Measurements from ENCODE around the gene AKR1C2. TPM values are rescaled to one million over a fixed set of nuclear protein-coding genes. Genes with fewer than 3 reads are reported as not detected.

The AKR1C2 gene
- total and polyA plus RNA-seq, 2 donors (not counting 1 experiment from before 2014, with no cell fraction given), result not detected

- no peak for ATAC-seq (ENCODE audit: low read depth)
- no peak overlapping the region for H2AFZ ChIP-seq (ENCODE audit: insufficient read depth, low read depth, low read length, poor library complexity, severe bottlenecking)
- no peak overlapping the region for H3K4me3 Mint-ChIP-seq
Measured at GRCh38 chr10:5046410-5046809, 42.8 kb upstream of the AKR1C2 start.

DNA sequence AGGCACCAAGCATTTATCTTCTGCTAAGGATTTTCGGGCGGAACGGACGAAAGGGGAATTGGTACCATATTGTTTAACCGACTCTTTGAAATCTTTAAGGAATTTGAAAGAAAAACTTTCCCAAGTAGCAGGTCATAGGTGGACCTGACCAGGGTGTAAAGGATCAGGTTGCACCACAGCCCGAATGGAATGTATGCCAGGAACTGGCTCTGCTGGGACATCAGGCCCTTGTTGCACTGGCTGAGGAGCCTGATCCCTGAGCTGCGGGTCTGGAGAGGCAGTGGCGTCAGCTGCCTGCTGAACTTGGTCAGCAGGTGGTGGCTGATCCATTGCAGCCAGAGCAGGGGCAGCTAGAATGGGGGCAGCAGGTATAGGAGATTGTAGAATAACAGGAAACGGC, 41.4 kb upstream of the AKR1C2 start:
- Histone ChIP-seq H3K4me3 (ENCODE audit: control extremely low read depth in 1 of 5, extremely low read depth in 1 of 5, insufficient read depth in 1 of 5, low read depth in 2 of 5, low read length in 4 of 5) (no peak overlapping the region), H3K4me2 (replicated peaks; ENCODE audit: low read depth, low read length, poor library complexity, severe bottlenecking) (no peak overlapping the region), H4K20me1 (ENCODE audit: control insufficient read depth, insufficient read depth, low read length, poor library complexity, severe bottlenecking) (no peaks in the 10 kb centered on the region), H3K9me3 (ENCODE audit: control extremely low read depth in 1 of 3, control insufficient read depth in 2 of 3, insufficient read depth in 1 of 3, low read length in 2 of 3) (no peaks in the 10 kb centered on the region), H3K36me3 (replicated peaks in 1 of 2; ENCODE audit: control extremely low read depth in 1 of 2, control insufficient read depth in 1 of 2, extremely low read depth in 1 of 2, insufficient read depth in 2 of 2, low read length in 1 of 2) (no peaks in the 10 kb centered on the region), H3K9ac (ENCODE audit: low read length) (no peak overlapping the region), H3K79me2 (ENCODE audit: control insufficient read depth, insufficient read depth, low read length) (no peaks in the 10 kb centered on the region), H3K27me3 (replicated peaks in 1 of 4; ENCODE audit: control extremely low read depth in 1 of 4, control insufficient read depth in 3 of 4, insufficient read depth in 4 of 4, low read length in 3 of 4) (no peaks in the 10 kb centered on the region), H2AFZ (ENCODE audit: insufficient read depth, low read depth, low read length, poor library complexity, severe bottlenecking) (no peak overlapping the region), H3K4me1 (ENCODE audit: control insufficient read depth in 2 of 2, insufficient read depth in 2 of 2, low read length in 2 of 2) (no peaks in the 10 kb centered on the region), H3K27ac (ENCODE audit: low read length in 2 of 2) (no peak overlapping the region)
- WGBS (ENCODE audit: insufficient coverage), result 92% methylated on average over 9 of the region's 9 CpGs
- Mint-ChIP-seq H3K27me3 (no peaks in the 10 kb centered on the region), H3K27ac (no peak overlapping the region), H3K4me3 (no peak overlapping the region), H3K9me3 (ENCODE audit: insufficient read depth) (no peaks in the 10 kb centered on the region), H3K4me1 (no peaks in the 10 kb centered on the region)
- ATAC-seq (ENCODE audit: low read depth) (no peak), DNase-seq (no peak)
- CTCF ChIA-PET, result no interaction called here
- intact Hi-C loops (cut with micrococcal nuclease), result no loop called here
- TF ChIP-seq EZH2 (IDR thresholded peaks at IDR 0.05; ENCODE audit: borderline replicate concordance, insufficient read depth, low read depth, low read length, poor library complexity, severe bottlenecking) (no peak), CTCF (IDR thresholded peaks at IDR 0.05) (no peak)
- POLR2A ChIA-PET, result no interaction called here

More at GRCh38 chr10:5046410-5046809, 42.8 kb upstream of the AKR1C2 start:
- H4K20me1 ChIP-seq (ENCODE audit: control insufficient read depth, insufficient read depth, low read length, poor library complexity, severe bottlenecking), result no peaks in the 10 kb centered on the region
- H3K9me3 ChIP-seq (ENCODE audit: control extremely low read depth in 1 of 3, control insufficient read depth in 2 of 3, insufficient read depth in 1 of 3, low read length in 2 of 3), result no peaks in the 10 kb centered on the region
- H3K79me2 ChIP-seq (ENCODE audit: control insufficient read depth, insufficient read depth, low read length), result no peaks in the 10 kb centered on the region
- no peaks in the 10 kb centered on the region for H3K36me3 ChIP-seq (replicated peaks in 1 of 2; ENCODE audit: control extremely low read depth in 1 of 2, control insufficient read depth in 1 of 2, extremely low read depth in 1 of 2, insufficient read depth in 2 of 2, low read length in 1 of 2)
- ChIA-PET CTCF (no interaction called here), POLR2A (no interaction called here)
- H3K9me3 Mint-ChIP-seq (ENCODE audit: insufficient read depth), result no peaks in the 10 kb centered on the region
- intact Hi-C loops (cut with micrococcal nuclease), result no loop called here
- DNase-seq, result no peak
- no peak overlapping the region for H3K4me3 ChIP-seq (ENCODE audit: control extremely low read depth in 1 of 5, extremely low read depth in 1 of 5, insufficient read depth in 1 of 5, low read depth in 2 of 5, low read length in 4 of 5)
- no peak overlapping the region for H3K27ac Mint-ChIP-seq
- 88% methylated on average over 3 of the region's 6 CpGs for WGBS (ENCODE audit: insufficient coverage)
- no peaks in the 10 kb centered on the region for H3K4me1 Mint-ChIP-seq
- TF ChIP-seq EZH2 (IDR thresholded peaks at IDR 0.05; ENCODE audit: borderline replicate concordance, insufficient read depth, low read depth, low read length, poor library complexity, severe bottlenecking) (no peak), CTCF (IDR thresholded peaks at IDR 0.05) (no peak)
- no peak overlapping the region for H3K4me2 ChIP-seq (replicated peaks; ENCODE audit: low read depth, low read length, poor library complexity, severe bottlenecking)
- H3K9ac ChIP-seq (ENCODE audit: low read length), result no peak overlapping the region
- H3K27me3 Mint-ChIP-seq, result no peaks in the 10 kb centered on the region
- H3K4me1 ChIP-seq (ENCODE audit: control insufficient read depth in 2 of 2, insufficient read depth in 2 of 2, low read length in 2 of 2), result no peaks in the 10 kb centered on the region
- no peaks in the 10 kb centered on the region for H3K27me3 ChIP-seq (replicated peaks in 1 of 4; ENCODE audit: control extremely low read depth in 1 of 4, control insufficient read depth in 3 of 4, insufficient read depth in 4 of 4, low read length in 3 of 4)
- H3K27ac ChIP-seq (ENCODE audit: low read length in 2 of 2), result no peak overlapping the region
